ENCODE data around the gene EBF4. TPM values are rescaled to one million over a fixed set of nuclear protein-coding genes. Genes with fewer than 3 reads are reported as not detected.

Gene EBF4
- total RNA-seq, 2 experiments from 2014 or later: 5.9 to 6.6 TPM

DNA sequence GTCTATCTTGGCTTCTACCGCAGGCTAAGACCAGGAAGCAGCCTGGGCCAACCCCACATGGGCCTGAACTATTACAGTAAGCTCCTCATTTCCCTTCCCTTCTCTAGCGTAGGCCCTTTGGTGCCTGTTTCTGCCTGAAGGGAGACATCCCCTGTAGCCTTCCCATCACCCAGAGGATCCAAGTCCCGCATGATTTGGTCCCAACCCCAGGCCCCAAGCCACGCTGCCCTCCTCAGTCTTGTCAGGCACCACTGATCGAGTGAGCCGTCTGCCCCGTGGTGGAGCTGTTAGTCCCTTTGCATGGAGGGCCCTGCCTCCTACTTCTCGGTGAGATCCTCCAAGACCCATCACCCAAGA is 46.4 kb downstream of the EBF4 start:
- Mint-ChIP-seq H3K4me1 (ENCODE audit: low read depth) (peaks cover 37% of the 10 kb centered on the region), H3K4me3 (no peak overlapping the region), H3K9me3 (no peaks in the 10 kb centered on the region), H3K27ac (no peak overlapping the region), H3K27me3 (no peaks in the 10 kb centered on the region), H3K36me3 (no peaks in the 10 kb centered on the region)
- ChIA-PET CTCF (interaction anchor here (1.3 to 4.4 kb wide), 2 partner anchors 14 to 26 kb away, joined by 3 to 39 read pairs; no protein-coding TSS in a partner anchor), POLR2A (no interaction called here)
- intact Hi-C loops (cut with micrococcal nuclease): no loop called here
- DNase-seq: no peak

DNA sequence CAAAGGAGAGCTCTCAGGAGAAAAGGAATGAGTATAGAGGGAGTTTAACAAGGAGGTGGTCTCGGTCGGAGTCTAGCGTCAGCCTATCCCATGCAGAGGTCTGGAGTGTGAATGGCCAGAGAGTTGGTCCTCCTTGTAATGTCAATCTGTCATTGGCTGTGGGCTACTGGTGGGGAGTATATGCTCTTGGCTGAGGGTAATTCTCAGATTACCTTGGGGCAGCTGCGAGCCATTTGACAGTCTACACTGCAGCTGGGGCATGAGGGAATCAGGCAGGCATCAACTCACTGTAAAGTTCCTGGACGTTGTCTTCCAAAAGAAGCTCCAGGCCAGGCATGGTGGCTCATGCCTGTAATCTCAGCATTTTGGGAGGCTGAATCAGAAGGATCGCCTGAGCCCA is 48.1 kb downstream of the EBF4 start:
- intact Hi-C loops (cut with micrococcal nuclease): no loop called here
- ChIA-PET CTCF (interaction anchor here (1.0 to 5.8 kb wide), 12 partner anchors 10 to 260 kb away, joined by 3 to 80 read pairs (median 5); no protein-coding TSS in a partner anchor), POLR2A (interaction anchor here (1.1 kb wide), 2 partner anchors 12 to 56 kb away, joined by 3 read pairs; no protein-coding TSS in a partner anchor)
- Mint-ChIP-seq H3K4me3 (no peak overlapping the region), H3K36me3 (no peaks in the 10 kb centered on the region), H3K27me3 (no peaks in the 10 kb centered on the region), H3K4me1 (ENCODE audit: low read depth) (peaks cover 37% of the 10 kb centered on the region), H3K27ac (no peak overlapping the region), H3K9me3 (no peaks in the 10 kb centered on the region)
- no peak for DNase-seq

DNA sequence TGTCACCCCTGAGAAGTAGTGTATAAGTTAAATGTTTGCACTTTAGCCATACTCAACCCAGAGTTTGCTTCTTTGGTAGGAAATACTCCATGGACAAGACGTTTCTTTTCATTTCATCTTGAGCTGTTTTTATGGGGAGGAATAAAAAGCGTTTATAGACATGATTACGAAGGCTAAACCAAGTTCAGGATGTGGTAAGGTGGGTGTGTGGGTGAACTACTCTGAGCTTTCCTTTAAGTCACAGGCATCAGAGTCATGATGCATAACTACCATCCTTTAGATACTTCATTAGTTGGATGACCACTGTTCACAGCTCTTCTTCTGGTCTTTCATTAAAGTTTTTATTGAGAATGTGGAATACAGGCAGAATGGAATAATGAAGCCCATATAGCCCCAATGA is 48.9 kb downstream of the EBF4 start:
- POLR2A ChIA-PET: interaction anchor here (0.7 to 1.1 kb wide), 3 partner anchors 13 to 57 kb away, joined by 3 read pairs; no protein-coding TSS in a partner anchor
- intact Hi-C loops (cut with micrococcal nuclease): no loop called here
- peak overlapping the region; percentile 46 for H3K27ac Mint-ChIP-seq

DNA sequence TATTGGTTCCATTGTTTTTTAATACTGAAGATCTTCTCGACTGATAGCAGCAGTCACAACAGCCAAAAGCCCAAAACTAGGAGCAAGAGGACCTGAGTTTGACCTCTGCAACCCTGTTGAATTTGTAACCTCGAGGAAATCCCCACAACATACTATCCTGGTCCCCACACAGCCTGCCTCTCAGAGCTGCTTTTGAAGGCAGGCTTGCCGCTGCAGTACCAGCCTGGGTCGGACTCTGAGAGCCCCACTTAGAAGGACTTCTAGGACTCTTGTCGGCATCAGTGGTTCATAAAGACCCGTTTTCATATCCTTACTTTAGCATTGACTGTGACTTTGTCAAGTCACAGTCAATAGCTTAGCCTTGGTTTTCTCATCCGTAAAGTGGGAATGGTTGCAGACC is 49.3 kb downstream of the EBF4 start:
- Mint-ChIP-seq H3K9me3 (no peaks in the 10 kb centered on the region), H3K27ac (peak overlapping the region; percentile 46), H3K4me1 (ENCODE audit: low read depth) (peaks cover 37% of the 10 kb centered on the region), H3K36me3 (no peaks in the 10 kb centered on the region), H3K4me3 (no peak overlapping the region), H3K27me3 (no peaks in the 10 kb centered on the region)
- no peak for DNase-seq
- CTCF ChIA-PET: interaction anchor here (0.9 to 5.8 kb wide), 18 partner anchors 11 to 259 kb away, joined by 3 to 80 read pairs (median 4); no protein-coding TSS in a partner anchor
- POLR2A ChIA-PET: interaction anchor here (0.7 to 1.1 kb wide), 4 partner anchors 13 to 57 kb away, joined by 3 read pairs; no protein-coding TSS in a partner anchor
- intact Hi-C loops (cut with micrococcal nuclease): loop anchor here (2.0 kb wide), 1 partner anchor 29 kb away; no protein-coding TSS in a partner anchor

More for the DNA sequence above, 48.9 kb downstream of the EBF4 start:
- peaks cover 37% of the 10 kb centered on the region for H3K4me1 Mint-ChIP-seq (ENCODE audit: low read depth)
- no peaks in the 10 kb centered on the region for H3K36me3 Mint-ChIP-seq
- H3K9me3 Mint-ChIP-seq: no peaks in the 10 kb centered on the region
- H3K4me3 Mint-ChIP-seq: no peak overlapping the region
- DNase-seq: peak; percentile 58
- H3K27me3 Mint-ChIP-seq: no peaks in the 10 kb centered on the region
- CTCF ChIA-PET: interaction anchor here (0.9 to 5.8 kb wide), 17 partner anchors 11 to 259 kb away, joined by 3 to 80 read pairs (median 4); no protein-coding TSS in a partner anchor

DNA sequence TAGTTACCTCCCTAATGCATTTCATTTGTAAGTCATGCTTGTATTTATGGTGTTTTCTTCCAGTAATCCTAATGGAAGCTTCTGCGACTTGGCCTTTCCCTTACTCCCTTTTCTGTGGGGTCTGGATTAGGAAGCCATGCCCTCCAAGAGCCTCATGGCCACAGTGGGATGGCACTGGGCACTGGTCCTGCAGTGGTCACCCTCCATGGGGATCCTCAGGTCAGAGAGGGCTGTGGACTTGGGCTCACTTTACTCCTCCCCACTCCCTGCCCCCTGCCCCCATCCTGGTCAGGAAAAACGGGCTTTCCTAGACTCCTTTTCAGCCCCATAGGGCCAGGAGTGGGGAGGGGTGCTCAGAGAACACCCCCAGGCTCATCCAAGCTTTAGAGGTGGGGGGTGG is 49.9 kb downstream of the EBF4 start:
- Mint-ChIP-seq H3K9me3 (no peaks in the 10 kb centered on the region), H3K4me3 (no peak overlapping the region), H3K27ac (no peak overlapping the region), H3K27me3 (no peaks in the 10 kb centered on the region), H3K4me1 (ENCODE audit: low read depth) (peaks cover 37% of the 10 kb centered on the region), H3K36me3 (no peaks in the 10 kb centered on the region)
- intact Hi-C loops (cut with micrococcal nuclease): loop anchor here (2.0 kb wide), 1 partner anchor 30 kb away; no protein-coding TSS in a partner anchor
- CTCF ChIA-PET: interaction anchor here (0.9 to 5.8 kb wide), 6 partner anchors 10 to 109 kb away, joined by 3 to 80 read pairs (median 41); no protein-coding TSS in a partner anchor
- POLR2A ChIA-PET: interaction anchor here (0.9 kb wide), 1 partner anchor 29 kb away, joined by 3 read pairs; no protein-coding TSS in a partner anchor
- no peak for DNase-seq

DNA sequence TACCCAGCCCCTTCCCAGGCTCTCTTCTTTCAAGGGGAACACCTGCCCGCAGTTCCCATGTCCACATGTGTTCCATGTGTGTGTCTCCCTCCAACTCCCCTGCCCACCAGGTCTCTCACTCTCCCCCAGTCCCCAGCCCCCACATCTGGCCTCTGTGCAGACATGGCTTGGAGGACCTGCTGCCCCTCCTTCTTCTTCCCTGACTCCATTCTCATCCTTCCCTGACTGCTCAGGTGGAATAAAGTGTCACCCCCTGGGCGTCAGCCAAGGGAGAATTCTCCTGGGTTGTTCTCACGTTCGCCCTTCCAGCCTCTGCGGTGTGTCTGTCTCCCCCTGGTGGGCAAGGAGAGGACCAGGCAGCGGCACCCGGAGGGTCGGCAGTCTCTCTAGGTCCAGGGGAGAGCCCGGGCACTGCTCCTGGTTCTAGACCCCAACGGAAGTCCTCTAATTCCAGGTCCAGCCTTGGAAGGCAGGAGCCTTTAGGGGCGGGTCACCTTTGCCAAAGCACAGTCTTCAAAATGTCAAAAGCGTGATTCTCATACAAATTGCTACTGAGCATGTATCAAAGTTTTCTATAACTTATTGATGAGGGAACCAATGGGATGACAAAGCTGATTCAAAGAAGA is 50.5 kb downstream of the EBF4 start:
- POLR2A ChIA-PET: interaction anchor here (0.9 kb wide), 1 partner anchor 29 kb away, joined by 3 read pairs; no protein-coding TSS in a partner anchor
- intact Hi-C loops (cut with micrococcal nuclease): loop anchor here (1.0 to 2.0 kb wide), 2 partner anchors 30 to 55 kb away; no protein-coding TSS in a partner anchor
- Mint-ChIP-seq H3K4me3 (peak overlapping the region; percentile 13), H3K36me3 (no peaks in the 10 kb centered on the region), H3K9me3 (no peaks in the 10 kb centered on the region), H3K27me3 (no peaks in the 10 kb centered on the region), H3K27ac (peak overlapping the region; percentile 53), H3K4me1 (ENCODE audit: low read depth) (peaks cover 41% of the 10 kb centered on the region)
- CTCF ChIA-PET: interaction anchor here (0.6 to 5.8 kb wide), 20 partner anchors 9 to 349 kb away, joined by 3 to 80 read pairs (median 5); partner anchors contain the start of gene EBF4
- DNase-seq: peak; percentile 83

DNA sequence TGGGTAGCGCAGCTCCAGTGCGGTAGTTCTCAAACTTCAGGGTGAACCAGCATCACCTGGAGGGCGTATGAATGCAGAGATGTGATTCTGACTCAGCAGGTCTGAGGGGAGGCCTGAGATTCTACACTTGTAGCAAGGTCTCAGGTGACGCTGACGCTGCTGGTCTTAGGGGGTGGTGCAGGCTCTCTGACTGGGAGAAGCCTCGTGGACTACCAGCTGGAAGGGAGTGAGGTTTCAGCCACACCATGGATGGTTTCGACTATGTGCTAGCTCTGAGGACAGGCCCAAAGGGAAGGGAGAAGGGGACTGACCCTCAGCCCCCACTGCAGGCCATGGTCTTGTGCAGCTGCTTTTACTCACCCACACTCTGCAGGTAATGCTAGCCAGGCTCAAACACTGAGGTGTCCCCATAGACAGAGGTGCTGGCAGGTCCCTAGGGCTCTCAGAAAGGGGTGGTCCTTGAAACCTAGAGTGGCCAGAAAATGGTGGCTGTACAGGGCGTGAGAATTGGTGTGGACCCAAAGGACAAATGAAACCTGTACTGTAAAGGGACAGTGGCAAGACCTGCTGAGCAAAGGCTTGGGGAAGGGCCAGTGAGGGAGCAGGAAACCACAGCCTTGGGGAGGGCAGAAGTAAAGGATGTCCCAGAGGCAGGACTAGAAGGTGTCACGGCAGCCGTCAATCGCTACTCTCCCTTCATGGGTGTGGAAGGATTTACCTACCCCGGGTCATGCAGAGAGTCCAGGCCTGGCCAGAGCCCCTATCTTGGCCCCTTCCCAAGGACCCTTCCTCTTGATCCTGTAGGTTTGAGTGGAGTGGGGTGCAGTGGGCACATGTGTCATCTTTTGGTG is 52.7 kb downstream of the EBF4 start:
- ChIA-PET CTCF (interaction anchor here (1.1 to 5.8 kb wide), 4 partner anchors 15 to 58 kb away, joined by 3 to 80 read pairs (median 50); no protein-coding TSS in a partner anchor), POLR2A (no interaction called here)
- H3K36me3 Mint-ChIP-seq: no peaks in the 10 kb centered on the region
- peaks cover 6% of the 10 kb centered on the region for H3K27me3 Mint-ChIP-seq
- no peak overlapping the region for H3K27ac Mint-ChIP-seq
- H3K4me1 Mint-ChIP-seq (ENCODE audit: low read depth): peaks cover 41% of the 10 kb centered on the region
- H3K4me3 Mint-ChIP-seq: no peak overlapping the region
- no peaks in the 10 kb centered on the region for H3K9me3 Mint-ChIP-seq
- intact Hi-C loops (cut with micrococcal nuclease): no loop called here
- DNase-seq: no peak

DNA sequence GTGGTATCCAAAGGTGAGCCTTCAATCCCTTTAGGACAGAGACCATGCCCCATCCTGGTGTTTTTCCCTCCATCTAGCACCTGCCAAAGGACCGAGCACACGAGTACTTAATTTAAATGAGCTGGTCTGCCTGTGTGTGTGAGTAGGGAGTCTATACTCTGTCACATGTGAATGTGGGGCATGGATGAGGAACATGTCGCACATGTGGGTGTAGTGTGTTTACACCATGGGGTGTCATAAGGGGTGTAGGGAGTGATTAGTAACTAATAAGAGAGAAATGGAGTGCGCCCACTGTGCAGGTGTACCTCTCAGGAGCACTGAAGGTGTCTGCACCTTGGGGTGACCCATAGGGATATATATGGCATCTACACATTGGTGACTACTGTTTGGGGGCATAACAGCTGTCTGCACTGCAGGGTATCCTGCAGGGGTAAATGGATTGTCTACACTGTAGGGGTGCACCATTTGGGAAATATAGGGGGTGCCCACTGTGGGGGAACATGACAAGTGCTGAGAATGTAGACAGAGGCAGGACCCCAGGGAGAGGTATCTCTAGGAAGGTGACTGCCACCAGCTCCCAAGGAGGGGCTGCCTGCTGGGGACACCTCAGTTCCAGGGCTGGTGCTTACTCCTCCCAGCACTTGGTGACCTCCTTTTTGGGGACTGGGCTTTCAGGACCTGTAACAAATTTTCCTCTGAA is 53.5 kb downstream of the EBF4 start:
- DNase-seq: no peak
- H3K27ac Mint-ChIP-seq: no peak overlapping the region
- CTCF ChIA-PET: no interaction called here
- peaks cover 14% of the 10 kb centered on the region for H3K27me3 Mint-ChIP-seq
- no peak overlapping the region for H3K4me3 Mint-ChIP-seq
- H3K4me1 Mint-ChIP-seq (ENCODE audit: low read depth): peaks cover 42% of the 10 kb centered on the region
- no peaks in the 10 kb centered on the region for H3K36me3 Mint-ChIP-seq
- H3K9me3 Mint-ChIP-seq: no peaks in the 10 kb centered on the region
- POLR2A ChIA-PET: no interaction called here
- intact Hi-C loops (cut with micrococcal nuclease): no loop called here

DNA sequence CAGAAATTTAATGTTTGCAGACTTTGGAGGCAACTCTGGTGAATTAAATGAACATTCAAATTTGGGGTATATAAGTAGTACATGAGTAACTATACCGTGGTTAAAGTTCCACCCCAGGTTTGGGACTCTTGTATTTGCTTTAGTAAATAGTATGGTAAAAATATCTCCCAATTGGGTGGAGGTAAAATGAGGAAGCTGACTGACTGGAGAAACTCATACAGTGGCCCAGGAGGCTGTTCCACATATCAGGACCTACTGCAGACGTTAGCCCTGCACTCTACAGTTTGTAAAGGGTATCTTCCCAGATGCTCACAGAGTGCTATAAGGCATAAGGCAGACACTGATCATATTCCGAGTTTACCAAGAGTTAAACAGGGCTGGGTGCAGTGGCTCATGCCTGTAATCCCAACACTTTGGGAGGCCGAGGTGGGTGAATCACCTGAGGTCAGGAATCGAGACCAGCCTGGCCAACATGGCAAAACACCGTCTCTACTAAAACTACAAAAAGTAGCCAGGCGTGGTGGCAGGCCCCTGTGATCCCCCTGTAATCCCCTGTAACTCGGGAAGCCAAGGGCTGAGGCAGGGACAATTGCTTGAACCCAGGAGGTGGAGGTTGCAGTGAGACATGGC is 54.2 kb downstream of the EBF4 start:
- POLR2A ChIA-PET: no interaction called here
- Mint-ChIP-seq H3K4me3 (no peak overlapping the region), H3K27me3 (peaks cover 14% of the 10 kb centered on the region), H3K4me1 (ENCODE audit: low read depth) (peaks cover 39% of the 10 kb centered on the region), H3K36me3 (no peaks in the 10 kb centered on the region), H3K9me3 (no peaks in the 10 kb centered on the region), H3K27ac (no peak overlapping the region)
- DNase-seq: no peak
- CTCF ChIA-PET: no interaction called here
- intact Hi-C loops (cut with micrococcal nuclease): no loop called here

DNA sequence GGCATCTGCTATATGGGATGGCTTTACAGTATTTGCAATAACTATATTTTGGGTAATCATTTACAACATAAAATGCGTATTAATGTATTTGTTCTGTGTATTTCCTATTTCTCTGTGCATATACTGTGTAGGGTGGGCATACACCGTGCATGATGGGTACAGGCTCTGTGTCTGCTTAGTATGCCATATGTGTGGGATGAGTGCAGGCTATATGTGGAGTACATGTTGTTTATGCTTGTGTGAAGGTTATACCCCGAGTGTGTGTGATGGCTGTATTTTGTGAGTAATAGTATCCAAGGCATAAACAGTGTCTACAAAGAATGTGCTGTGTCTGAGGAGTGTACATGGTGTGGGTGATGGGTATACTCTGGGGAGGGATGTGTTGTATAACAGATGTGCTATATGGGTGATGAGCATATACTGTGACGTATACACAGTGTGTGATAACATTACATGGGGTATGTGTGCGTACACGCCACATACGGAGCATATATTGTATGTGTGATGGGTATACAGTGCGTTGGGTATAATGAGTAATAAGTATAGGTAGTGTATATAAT is 55.2 kb downstream of the EBF4 start:
- DNase-seq: no peak
- Mint-ChIP-seq H3K27ac (no peak overlapping the region), H3K9me3 (no peaks in the 10 kb centered on the region), H3K36me3 (no peaks in the 10 kb centered on the region), H3K4me3 (no peak overlapping the region), H3K27me3 (peaks cover 16% of the 10 kb centered on the region), H3K4me1 (ENCODE audit: low read depth) (peaks cover 31% of the 10 kb centered on the region)
- POLR2A ChIA-PET: no interaction called here
- CTCF ChIA-PET: interaction anchor here (0.5 kb wide), 1 partner anchor 210 kb away, joined by 3 read pairs; no protein-coding TSS in a partner anchor
- intact Hi-C loops (cut with micrococcal nuclease): no loop called here

Measured in activated CD4-positive, alpha-beta memory T cell treated with anti-CD3 and anti-CD28 coated beads for 36 hours (primary cell).